HepG2 (cell line): Measurements from ENCODE around the gene CKS1B. TPM values are rescaled to one million over a fixed set of nuclear protein-coding genes. Genes with fewer than 3 reads are reported as not detected.
A peak's percentile ranks its signal among the peaks of the same experiment; 100 is the strongest.

Experiments
- AHR ChIP-seq: IDR thresholded peaks from 2 replicates; pipeline ENCODE4 v1.6.1; 2018; ENCODE audit warnings: missing genetic modification reagents, missing compliant biosample characterization
- CHD2 ChIP-seq: IDR thresholded peaks from 2 replicates; pipeline ENCODE4 v1.6.1; 2011; ENCODE audit warnings: low read depth, low read length, improper control_type of control experiment
- DPF2 ChIP-seq: sonication (generic); formaldehyde crosslinking; IDR thresholded peaks from 2 replicates; pipeline ENCODE4 v1.4.0; 2020; ENCODE audit warnings: mild to moderate bottlenecking, low read depth, missing genetic modification reagents, borderline replicate concordance
- HNF1B ChIP-seq: sonication (generic); formaldehyde crosslinking; IDR thresholded peaks from 2 replicates; pipeline ENCODE4 v1.5.1; 2020; ENCODE audit warnings: mild to moderate bottlenecking, moderate library complexity, missing genetic modification reagents
- KLF13 ChIP-seq: sonication (generic); formaldehyde crosslinking; IDR thresholded peaks from 2 replicates; pipeline ENCODE4 v1.4.0; 2020; ENCODE audit warnings: mild to moderate bottlenecking, missing genetic modification reagents
- MTA3 ChIP-seq: sonication (generic); formaldehyde crosslinking; IDR thresholded peaks from 2 replicates; pipeline ENCODE4 v1.4.0; 2020; ENCODE audit warnings: missing genetic modification reagents
- PLSCR1 ChIP-seq: sonication (generic); formaldehyde crosslinking; IDR thresholded peaks from 2 replicates; pipeline ENCODE4 v1.5.0; 2020; ENCODE audit warnings: missing genetic modification reagents, mild to moderate bottlenecking, borderline replicate concordance
- SP1 ChIP-seq, 2 experiments: fragments of 450-650 bp in 1 of 2; sonication (generic) in 1 of 2; formaldehyde crosslinking in 1 of 2; IDR thresholded peaks; 2 replicates each; pipeline versions ENCODE4 v1.4.0 to v1.6.1; 2016 to 2020; ENCODE audit warnings: missing genetic modification reagents in 1 of 2
- TBP ChIP-seq: sonication (generic); formaldehyde crosslinking; IDR thresholded peaks from 2 replicates; pipeline ENCODE4 v1.5.0; 2020; ENCODE audit warnings: missing genetic modification reagents
- YEATS4 ChIP-seq: sonication (generic); formaldehyde crosslinking; IDR thresholded peaks from 2 replicates; pipeline ENCODE4 v1.4.0; 2020; ENCODE audit warnings: missing genetic modification reagents, borderline replicate concordance
- ZBTB20 ChIP-seq: sonication (generic); formaldehyde crosslinking; IDR thresholded peaks from 2 replicates; pipeline ENCODE4 v1.8.1; 2023; ENCODE audit warnings: missing genetic modification reagents, low read depth, mild to moderate bottlenecking, borderline replicate concordance
- ZFP36L1 ChIP-seq: sonication (generic); formaldehyde crosslinking; IDR thresholded peaks from 2 replicates; pipeline ENCODE4 v1.8.0; 2022; ENCODE audit warnings: mild to moderate bottlenecking, missing genetic modification reagents, moderate library complexity
- ZNF143 ChIP-seq: sonication (generic); formaldehyde crosslinking; IDR thresholded peaks from 2 replicates; pipeline ENCODE4 v1.4.0; 2020; ENCODE audit warnings: missing genetic modification reagents
- ZNF275 ChIP-seq: sonication (generic); formaldehyde crosslinking; IDR thresholded peaks from 2 replicates; pipeline ENCODE4 v1.8.0; 2022; ENCODE audit warnings: missing genetic modification reagents, mild to moderate bottlenecking, inconsistent platforms, borderline replicate concordance
- ZNF280D ChIP-seq: sonication (generic); formaldehyde crosslinking; IDR thresholded peaks from 2 replicates; pipeline ENCODE4 v1.5.1; 2020; ENCODE audit warnings: mild to moderate bottlenecking, missing genetic modification reagents
- ZNF383 ChIP-seq: sonication (generic); formaldehyde crosslinking; IDR thresholded peaks from 2 replicates; pipeline ENCODE4 v1.4.0; 2020; ENCODE audit warnings: missing genetic modification reagents, mild to moderate bottlenecking, borderline replicate concordance
- ZNF496 ChIP-seq: sonication (generic); formaldehyde crosslinking; IDR thresholded peaks from 2 replicates; pipeline ENCODE4 v1.8.1; 2023; ENCODE audit warnings: mild to moderate bottlenecking, moderate library complexity, missing genetic modification reagents; ENCODE audit not compliant: insufficient replicate concordance
- ZNF558 ChIP-seq: sonication (generic); formaldehyde crosslinking; IDR thresholded peaks from 2 replicates; pipeline ENCODE4 v1.9.0; 2022; ENCODE audit warnings: mild to moderate bottlenecking, missing genetic modification reagents, borderline replicate concordance
- ZNF660 ChIP-seq: sonication (generic); formaldehyde crosslinking; IDR thresholded peaks from 2 replicates; pipeline ENCODE4 v1.5.1; 2020; ENCODE audit warnings: mild to moderate bottlenecking, low read depth, missing genetic modification reagents, borderline replicate concordance
- ZSCAN5A ChIP-seq: sonication (generic); formaldehyde crosslinking; IDR thresholded peaks from 2 replicates; pipeline ENCODE4 v1.8.0; 2022; ENCODE audit warnings: mild to moderate bottlenecking, missing genetic modification reagents, borderline replicate concordance
- polyA plus RNA-seq, 8 experiments: library from polyadenylated mRNA; depleted of rRNA in 3 of 8; stranded (reverse) in 7 of 8; unstranded in 1 of 8; fragments of >200 nt; fragmentation: Illumina TruSeq in 4 of 8; extraction: Trizol in 4 of 8; gene quantifications; 2 replicates each; pipeline versions ENCODE4 v1.2.1 to v1.2.3, GENCODE V29; 2011 to 2016; ENCODE audit warnings: low read depth in 4 of 8, missing spikeins in 1 of 8, mixed read lengths in 1 of 8; ENCODE audit not compliant: insufficient read depth in 1 of 8
- total RNA-seq, 5 experiments: library from RNA; depleted of rRNA; stranded (reverse); fragments of >200 nt; fragmentation: Illumina TruSeq; extraction: Trizol; gene quantifications; 2 replicates each; pipeline ENCODE4 v1.2.3, GENCODE V29; 2016; ENCODE audit warnings: low read depth in 1 of 5

CKS1B gene
- total and polyA plus RNA-seq, 2 of the 13 experiments (the other 11 are each of a cell fraction or from before 2014, with no cell fraction given) = 217 to 222 TPM

- no peak for TF ChIP-seq ZNF383 (CRISPR knock-in tag)
- TF ChIP-seq HNF1B = peak; percentile 84
- no peak; the same call in 1 of the 2 replicates for TF ChIP-seq ZFP36L1 (CRISPR knock-in tag)
- no peak for TF ChIP-seq AHR (CRISPR knock-in tag)
- peak; percentile 76; the same call in 1 of the 2 replicates for TF ChIP-seq YEATS4 (CRISPR knock-in tag)
- TF ChIP-seq ZBTB20 = peak; percentile 36; the same call in 1 of the 2 replicates
- no peak for TF ChIP-seq MTA3
- no peak for TF ChIP-seq TBP (CRISPR knock-in tag)
- TF ChIP-seq ZNF143 (CRISPR knock-in tag) = no peak; the same call in 1 of the 2 replicates
- TF ChIP-seq SP1 (IDR thresholded peaks at IDR 0.05) = no peak
- TF ChIP-seq SP1 (CRISPR knock-in tag; IDR thresholded peaks at IDR 0.05) = no peak
- TF ChIP-seq ZNF496 (CRISPR knock-in tag) = no peak
- TF ChIP-seq CHD2 = no peak
- TF ChIP-seq ZNF558 (CRISPR knock-in tag) = no peak
- TF ChIP-seq ZNF275 (CRISPR knock-in tag) = no peak
- no peak for TF ChIP-seq ZSCAN5A (CRISPR knock-in tag)
- no peak for TF ChIP-seq ZNF660 (CRISPR knock-in tag)
- no peak; the same call in 1 of the 2 replicates for TF ChIP-seq PLSCR1
- no peak for TF ChIP-seq KLF13 (CRISPR knock-in tag)
- peak; percentile 52; the same call in 1 of the 2 replicates for TF ChIP-seq ZNF280D (CRISPR knock-in tag)
- peak; percentile 72; the same call in 1 of the 2 replicates for TF ChIP-seq DPF2
Observed at GRCh38 chr1:154944401-154945159, 29.9 kb upstream of the CKS1B start (continued).
